NOMO-1 (cell line): ENCODE data around the gene KCNB1.
"Not testable (repeated sequence)": the region's sequence is repeated elsewhere in the genome, so short reads cannot be mapped to it uniquely, and the experiment has no call there.

Experiments
- DNase-seq, 2 experiments: peaks; one replicate each; lab custom pipeline; 2025; ENCODE audit not compliant: unreplicated experiment in 2 of 2; lab: John Stamatoyannopoulos, UW

KCNB1 gene

DNA sequence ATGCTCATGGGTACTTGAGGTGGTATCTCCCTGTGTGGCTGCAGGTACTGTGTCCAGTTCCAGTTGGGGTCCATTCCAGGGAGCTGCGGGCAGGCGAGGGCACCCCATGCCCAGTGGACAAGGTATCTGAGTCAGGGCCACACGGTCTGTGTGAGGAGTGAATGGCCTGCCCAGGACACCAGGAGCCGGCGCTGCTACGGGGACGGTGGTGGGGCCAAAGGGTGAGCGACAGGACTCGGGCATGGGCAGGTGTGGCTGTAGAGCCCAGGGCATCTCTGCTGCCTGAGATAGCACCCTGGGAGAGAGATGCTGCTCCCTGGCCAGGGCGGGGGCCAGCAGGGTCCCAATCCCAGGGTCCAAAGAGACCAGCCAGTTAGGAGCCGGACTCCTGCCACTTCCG lies 147.0 kb downstream of the KCNB1 start:
- DNase-seq = no peak

GRCh38 chr20:49330701-49331615 lies 151.5 kb downstream of the KCNB1 start:
- DNase-seq = no peak

- no peak for DNase-seq
These were observed 153.7 kb downstream of the KCNB1 start for GRCh38 chr20:49328790-49329189.

DNA sequence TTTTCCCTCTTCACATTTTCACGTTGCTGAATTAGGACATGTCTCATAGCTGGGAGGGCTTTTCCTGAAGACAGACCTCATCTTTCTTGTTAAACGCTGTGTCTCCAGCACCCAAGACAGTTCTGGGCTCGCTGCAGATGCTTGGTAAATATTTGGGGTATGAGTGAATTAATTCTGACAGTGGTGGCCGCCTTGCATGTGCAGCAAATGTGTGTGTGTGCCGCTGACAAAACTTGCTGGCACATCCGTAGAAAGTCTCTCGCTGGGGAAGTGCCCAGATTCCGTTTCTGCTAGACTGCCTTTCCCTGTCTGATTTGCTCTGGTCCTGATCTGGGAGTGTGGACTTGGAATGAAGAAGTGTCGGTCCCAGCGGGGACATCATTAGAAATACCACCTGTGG lies 156.4 kb downstream of the KCNB1 start:
- DNase-seq = no peak

DNA sequence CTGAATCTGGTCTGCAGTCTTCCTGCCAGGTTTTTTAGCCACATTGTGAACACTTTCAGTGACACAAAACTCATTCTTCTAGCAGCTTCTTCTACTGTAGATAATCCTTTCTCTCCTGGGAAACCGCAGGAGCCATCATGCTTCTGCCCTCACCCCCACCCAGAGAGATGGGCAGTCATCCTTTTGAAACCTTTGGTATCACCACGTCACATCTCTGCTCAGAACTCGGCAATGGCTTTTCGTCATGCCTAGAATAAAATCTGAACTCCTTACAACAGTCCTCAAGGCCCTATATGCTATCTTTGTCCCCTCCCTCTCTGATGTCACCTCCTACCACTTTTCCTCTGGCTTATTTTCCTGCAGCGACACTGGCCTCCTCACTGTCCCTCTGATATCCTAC lies 158.2 kb downstream of the KCNB1 start:
- no peak for DNase-seq

- peak; percentile 68 to 74 for DNase-seq
These were observed 158.7 kb downstream of the KCNB1 start for GRCh38 chr20:49323622-49324238.

GRCh38 chr20:49320460-49320859 lies 162.0 kb downstream of the KCNB1 start:
- DNase-seq = no peak

GRCh38 chr20:49319208-49319809 lies 163.2 kb downstream of the KCNB1 start:
- DNase-seq = no peak

DNA sequence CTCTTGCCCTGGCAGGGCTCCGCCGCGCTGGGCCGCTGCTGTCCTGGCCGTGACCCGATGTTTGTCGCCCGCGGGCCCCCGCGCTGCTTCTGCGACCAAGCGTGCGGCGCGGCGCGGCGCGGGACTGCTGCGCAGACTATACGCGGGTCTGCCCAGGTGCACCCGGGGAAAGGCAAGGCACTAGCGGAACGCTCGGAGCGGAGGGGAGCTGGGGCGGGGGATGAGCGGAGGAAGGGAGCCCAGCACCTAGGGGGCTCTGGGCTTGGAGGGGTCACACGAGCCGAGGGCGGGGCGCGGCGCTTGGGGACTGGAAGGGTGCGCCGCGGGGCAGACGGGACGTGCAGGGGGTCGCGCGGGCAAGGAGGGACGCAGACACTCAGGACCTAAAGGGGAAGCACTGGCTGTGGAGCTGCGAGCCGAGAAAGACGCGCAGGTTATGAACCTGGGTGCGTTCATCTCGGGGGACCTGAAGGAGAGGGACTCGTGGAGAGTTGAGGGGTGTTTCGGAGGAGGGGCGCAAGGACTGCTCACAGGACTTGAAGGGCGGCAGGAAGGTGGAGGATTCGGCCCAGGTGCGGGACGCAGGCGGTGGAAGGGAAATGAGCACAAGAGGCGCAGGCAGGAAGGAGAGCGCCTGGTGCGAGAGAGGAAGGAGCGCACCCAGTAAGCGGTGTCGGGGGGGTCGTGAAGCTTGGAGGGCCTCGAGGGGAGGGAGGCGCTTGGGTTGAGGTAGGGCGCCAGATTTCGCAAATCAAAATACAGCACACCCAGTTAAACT lies 163.8 kb downstream of the KCNB1 start:
- DNase-seq = no peak

- DNase-seq = no peak
These were observed 164.4 kb downstream of the KCNB1 start for GRCh38 chr20:49318091-49318429.

DNA sequence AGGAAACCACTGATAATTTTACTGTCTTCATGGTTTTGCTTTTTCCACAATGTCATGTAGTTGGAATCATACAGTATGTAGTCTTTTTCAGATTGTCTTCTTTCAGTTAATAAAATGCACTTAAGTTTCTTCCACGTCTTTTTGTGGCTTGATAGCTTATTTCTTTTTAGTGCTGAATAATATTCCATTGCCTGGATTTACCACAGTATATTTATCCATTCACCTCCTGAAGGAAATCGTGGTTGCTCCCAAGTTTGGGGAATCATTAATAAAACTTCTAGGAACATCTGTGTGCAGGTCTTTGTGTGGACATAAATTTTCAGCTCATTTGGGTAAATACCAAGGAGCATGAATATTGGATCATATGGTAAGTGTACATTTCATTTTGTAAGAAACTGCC lies 165.8 kb downstream of the KCNB1 start:
- DNase-seq = no peak

GRCh38 chr20:49315580-49315979 lies 166.9 kb downstream of the KCNB1 start:
- DNase-seq = no peak

DNA sequence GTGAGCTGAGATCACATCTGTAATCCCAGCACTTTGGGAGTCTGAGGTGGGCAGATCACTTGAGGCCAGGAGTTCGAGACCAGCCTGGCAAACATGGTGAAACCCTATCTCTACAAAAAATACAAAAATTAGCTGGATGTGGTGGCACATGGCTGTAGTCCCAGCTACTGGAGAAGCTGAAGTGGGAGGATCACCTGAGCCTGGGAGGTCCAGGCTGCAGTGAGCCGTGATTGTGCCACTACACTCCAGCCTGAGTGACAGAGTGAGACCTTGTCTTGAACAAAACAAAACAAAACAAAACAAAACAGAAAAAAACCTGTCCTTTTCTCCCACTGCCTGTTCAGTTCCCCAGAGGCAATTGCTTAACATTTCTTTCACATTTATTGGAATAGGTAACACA lies 168.4 kb downstream of the KCNB1 start:
- DNase-seq = not testable (repeated sequence)
